Tongue (tissue), 2 donors: ENCODE measurements around the gene SLC37A4. TPM values are rescaled to one million over a fixed set of nuclear protein-coding genes. Genes with fewer than 3 reads are reported as not detected.
"Not testable (repeated sequence)": the region's sequence is repeated elsewhere in the genome, so short reads cannot be mapped to it uniquely, and the experiment has no call there.

Experiments
- DNase-seq: peaks from one replicate; pipeline ENCODE4 v3.0.0-alpha.2; 2015
- total RNA-seq: library from RNA; depleted of rRNA; stranded (reverse); fragments of >200 nt; gene quantifications from one replicate; pipeline ENCODE4 v1.2.3, GENCODE V29; 2014

SLC37A4 gene
- total RNA-seq, 1 donor from 2014 or later = 8.8 TPM

- no peak for DNase-seq
These were observed 11.3 kb upstream of the SLC37A4 start for GRCh38 chr11:119041821-119042514.

- DNase-seq = not testable (repeated sequence)
These were observed 8.8 kb upstream of the SLC37A4 start for GRCh38 chr11:119039471-119039870.

DNA sequence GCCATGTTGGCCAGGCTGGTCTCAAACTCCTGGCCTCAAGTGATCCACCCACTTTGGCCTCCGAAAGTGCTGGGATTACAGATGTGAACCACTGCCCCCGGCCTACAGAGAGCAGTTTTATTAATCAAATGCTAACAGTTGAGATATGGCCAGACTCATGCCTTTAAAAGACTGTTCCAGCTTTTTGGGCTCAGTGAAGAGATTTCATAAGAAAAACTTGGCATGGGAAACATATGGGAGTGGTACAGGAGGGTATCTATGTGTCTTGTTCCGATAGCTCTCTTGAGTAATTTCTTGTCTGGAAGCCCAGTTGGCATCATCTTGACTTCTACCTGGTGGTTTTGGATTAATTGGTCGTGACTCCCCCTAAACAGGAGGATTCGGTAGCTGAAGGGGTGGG lies 8.2 kb upstream of the SLC37A4 start:
- no peak for DNase-seq

GRCh38 chr11:119034813-119035212 lies 4.1 kb upstream of the SLC37A4 start:
- no peak for DNase-seq

GRCh38 chr11:119033421-119033820 lies 2.7 kb upstream of the SLC37A4 start:
- DNase-seq = not testable (repeated sequence)

DNA sequence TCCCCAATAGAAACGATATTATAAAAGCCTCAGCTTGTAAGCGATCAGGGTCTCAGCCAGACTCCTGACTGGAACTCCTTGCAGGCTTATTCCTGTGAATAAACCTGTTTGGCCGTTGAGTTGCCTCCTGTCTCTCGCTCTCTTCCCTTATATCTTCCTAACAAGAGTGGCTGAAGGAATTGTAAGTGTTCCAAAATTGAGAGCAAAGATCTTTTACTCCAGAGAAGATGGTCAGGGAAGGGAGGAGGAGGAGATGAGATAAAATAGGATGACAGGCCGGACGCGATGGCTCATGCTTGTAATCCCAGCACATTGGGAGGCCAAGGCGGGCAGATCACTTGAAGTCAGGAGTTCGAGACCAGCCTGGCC lies 1.2 kb upstream of the SLC37A4 start:
- DNase-seq = no peak

DNA sequence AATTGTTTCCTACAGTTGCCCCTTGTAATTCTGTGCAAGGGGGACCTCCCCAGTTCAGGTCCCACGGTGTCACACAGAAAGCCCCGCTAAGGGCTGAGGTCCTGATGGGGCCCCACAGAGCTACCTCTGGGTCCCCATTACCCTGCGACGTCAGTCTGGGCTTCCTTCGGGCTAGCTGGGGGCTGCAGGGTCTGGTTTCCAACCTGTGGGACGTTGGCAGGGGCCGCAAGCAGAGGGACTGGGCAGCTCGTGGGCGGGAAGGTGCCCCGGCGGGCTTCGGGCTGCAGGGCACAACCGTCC lies 698 bp downstream of the SLC37A4 start:
- DNase-seq = no peak

DNA sequence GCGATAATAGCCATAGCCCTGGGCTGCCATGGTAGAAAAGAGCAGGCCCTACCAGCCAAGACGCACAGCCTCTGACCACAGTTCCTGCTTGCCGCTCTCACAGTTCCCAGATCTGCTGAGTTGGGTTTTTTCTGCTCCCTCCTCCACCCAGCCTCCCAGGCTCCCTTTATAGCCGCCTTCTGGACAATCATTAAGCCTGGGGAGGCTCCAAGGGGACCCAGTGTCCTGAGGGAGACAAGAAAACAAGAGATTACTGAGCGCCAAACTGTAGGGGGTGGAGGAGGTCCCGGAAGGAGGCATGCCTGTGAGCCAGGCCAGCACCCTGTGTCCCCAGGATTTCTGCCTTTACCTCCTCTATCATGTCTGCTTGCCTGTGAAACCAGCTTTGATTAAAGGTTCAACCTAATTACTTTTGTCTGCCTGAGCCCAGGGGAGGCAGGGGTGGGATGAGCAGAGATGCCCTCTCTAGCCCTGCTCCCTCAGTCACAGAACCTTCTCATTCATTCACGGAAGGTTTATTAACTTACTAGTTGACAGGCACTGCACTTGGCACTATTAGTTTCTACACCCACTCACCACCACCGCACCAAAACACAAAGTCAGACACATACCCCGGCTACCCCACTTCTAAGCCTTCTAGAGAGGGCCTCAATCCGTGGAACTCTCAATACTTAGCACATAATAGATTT lies 1.2 kb downstream of the SLC37A4 start:
- no peak for DNase-seq

- DNase-seq = no peak
These were observed 1.7 kb downstream of the SLC37A4 start for GRCh38 chr11:119029069-119029339.

DNA sequence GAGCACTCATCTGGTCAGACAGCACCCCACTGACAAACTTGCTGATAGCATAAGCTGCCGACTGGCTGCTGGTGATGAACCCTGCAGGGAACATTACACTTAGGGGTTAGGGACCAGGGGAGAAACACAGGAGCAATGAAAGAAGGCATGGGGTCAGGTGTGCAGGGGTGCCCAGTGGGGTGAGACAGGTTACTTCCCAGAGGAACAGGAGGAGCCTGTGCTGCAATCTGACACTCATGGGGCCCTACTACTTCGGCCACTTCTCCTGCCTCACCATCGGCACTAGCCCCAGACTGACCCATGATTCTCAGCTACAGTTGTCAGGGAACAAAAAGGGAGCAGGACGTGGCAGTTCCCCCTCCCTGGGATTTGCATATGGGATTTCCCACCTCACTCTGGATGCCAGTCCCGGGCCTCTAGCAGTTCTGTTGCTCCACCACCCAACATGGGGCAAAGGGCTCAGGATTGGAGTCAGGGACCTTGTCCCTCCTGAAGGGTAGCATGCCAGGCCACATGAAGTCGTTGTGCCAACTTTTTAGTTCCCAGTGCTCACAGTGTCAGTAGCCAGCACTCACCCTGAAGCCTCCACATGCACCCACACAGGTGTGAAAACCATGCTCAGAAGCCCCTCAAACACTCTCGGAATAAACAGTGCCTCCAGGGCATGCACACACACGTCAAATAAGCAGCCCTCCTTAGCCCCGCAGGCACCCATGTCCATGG lies 2.2 kb downstream of the SLC37A4 start:
- DNase-seq = no peak

GRCh38 chr11:119027561-119028345 lies 2.9 kb downstream of the SLC37A4 start:
- no peak for DNase-seq

DNA sequence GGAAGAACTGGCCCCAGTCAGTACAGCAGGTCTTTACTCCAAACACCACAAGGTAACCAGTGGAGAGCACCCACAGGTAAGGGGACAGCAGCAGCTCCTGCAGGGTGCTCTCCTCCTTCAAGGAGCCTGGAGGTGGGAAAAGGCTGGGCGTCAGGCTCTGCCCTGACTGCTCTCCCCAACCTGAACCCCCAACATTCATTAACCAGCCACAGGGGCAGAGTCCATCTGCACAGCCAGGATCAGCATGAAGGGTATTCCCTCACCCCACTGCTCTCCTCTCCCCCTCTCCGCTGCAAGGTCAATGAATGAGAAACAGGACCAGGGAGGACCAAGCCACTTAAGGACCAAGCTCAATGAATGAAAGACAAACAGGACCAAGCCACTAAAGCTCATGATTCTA lies 3.7 kb downstream of the SLC37A4 start:
- DNase-seq = no peak

GRCh38 chr11:119025978-119026766 lies 4.5 kb downstream of the SLC37A4 start:
- DNase-seq = no peak

DNA sequence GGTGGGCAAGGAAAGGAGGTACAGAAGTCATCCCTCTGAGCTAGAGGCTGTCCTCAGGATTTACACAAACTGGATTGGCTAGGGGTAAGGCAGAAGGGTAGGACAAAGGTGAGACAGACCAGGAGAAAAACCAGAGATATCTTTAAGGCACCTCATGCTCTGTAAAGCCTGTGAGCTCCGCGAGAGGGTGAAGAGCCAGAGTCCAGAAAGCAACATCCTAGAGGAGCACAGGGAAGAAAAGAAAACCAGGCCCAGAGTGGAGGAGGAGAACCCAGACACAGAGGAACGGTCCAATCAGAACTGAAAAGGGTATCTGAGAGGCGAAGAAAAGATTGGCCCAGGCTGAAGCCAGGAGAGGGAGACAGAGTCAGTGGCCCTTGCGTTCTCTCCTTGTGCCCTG lies 5.1 kb downstream of the SLC37A4 start:
- no peak for DNase-seq

- no peak for DNase-seq
These were observed 5.6 kb downstream of the SLC37A4 start for GRCh38 chr11:119025099-119025473.

- DNase-seq = no peak
These were observed 6.1 kb downstream of the SLC37A4 start for GRCh38 chr11:119024430-119025098.

GRCh38 chr11:119023741-119024140 lies 6.9 kb downstream of the SLC37A4 start:
- DNase-seq = no peak

GRCh38 chr11:119021631-119022030 lies 9.0 kb downstream of the SLC37A4 start:
- DNase-seq = no peak

DNA sequence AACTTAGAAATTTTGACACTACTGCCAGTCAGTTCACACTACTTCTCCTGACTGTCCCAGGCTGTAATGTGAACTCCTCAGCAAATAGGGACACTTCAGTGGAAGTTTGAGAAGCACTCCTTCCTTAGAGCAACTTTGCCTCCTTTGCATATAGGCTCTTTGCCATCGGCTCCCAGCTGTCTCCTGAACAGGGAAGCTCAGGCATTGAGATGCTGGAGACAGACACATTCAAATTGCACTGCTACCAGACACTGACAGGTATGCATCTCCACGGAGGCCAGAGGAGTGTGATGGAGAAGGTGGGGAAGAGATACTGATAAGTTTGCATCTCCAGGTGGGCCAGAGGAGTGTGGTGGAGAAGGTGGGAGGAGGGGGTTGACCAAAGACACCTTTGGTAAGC lies 10.7 kb downstream of the SLC37A4 start:
- no peak for DNase-seq

- DNase-seq = peak; percentile 99
These were observed 12.4 kb downstream of the SLC37A4 start, which contains the start of the genes RPS25 and TRAPPC4 for GRCh38 chr11:119018074-119018938. Gene RPS25, minus strand, starts transcription at chr11:119018343. Its CDS starts 59 bp downstream, at chr11:119018284. Gene TRAPPC4, plus strand, starts transcription at chr11:119018766. Its CDS starts 30 bp downstream, at chr11:119018796.
